ENCODE data around the gene PLXNB2.
A peak's percentile ranks its signal among the peaks of the same experiment; 100 is the strongest.
"Not testable (repeated sequence)": the region's sequence is repeated elsewhere in the genome, so short reads cannot be mapped to it uniquely, and the experiment has no call there.

Gene PLXNB2

DNA sequence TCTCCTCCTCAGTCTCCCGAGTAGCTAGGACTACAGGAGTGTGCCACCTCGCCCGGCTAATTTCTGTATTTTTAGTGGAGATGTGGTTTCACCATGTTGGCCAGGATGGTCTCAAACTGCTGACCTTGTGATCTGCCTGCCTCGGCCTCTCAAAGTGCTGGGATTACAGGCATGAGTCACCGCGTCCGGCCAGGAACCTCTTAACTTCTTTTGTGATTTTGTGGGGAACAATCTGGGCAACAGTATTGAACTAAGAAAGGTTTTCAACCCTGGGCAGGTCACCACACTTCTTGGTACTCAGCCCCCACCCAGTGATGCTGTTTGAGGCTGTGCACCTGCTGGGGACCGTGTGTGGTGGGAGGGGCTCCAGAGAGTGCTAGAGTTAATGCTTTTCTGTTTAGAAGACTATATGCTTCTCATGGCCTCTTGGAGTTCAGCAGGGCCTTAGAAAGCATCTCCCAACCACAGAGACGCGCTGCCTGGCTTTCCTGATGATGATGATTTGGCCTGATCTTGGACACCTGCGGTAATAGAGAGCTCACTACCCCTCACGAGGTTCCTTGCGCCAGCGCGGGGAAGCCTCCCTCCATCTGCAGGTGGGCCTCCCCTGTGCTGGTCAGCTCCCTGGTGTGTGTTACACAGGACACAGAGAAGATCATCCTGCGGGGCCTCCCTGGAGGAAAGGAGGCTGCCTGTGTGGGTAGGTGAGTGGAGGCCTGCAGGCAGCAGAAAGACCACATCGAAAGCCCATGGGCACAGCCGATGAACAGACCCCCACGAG, 18.2 kb upstream of the PLXNB2 start (continued):
- TF ChIP-seq REST (tag by site-specific recombination; IDR thresholded peaks at IDR 0.05) (peak; percentile 78), TRIM28 (IDR thresholded peaks at IDR 0.05; ENCODE audit: borderline replicate concordance, low read length) (no peak)

DNA sequence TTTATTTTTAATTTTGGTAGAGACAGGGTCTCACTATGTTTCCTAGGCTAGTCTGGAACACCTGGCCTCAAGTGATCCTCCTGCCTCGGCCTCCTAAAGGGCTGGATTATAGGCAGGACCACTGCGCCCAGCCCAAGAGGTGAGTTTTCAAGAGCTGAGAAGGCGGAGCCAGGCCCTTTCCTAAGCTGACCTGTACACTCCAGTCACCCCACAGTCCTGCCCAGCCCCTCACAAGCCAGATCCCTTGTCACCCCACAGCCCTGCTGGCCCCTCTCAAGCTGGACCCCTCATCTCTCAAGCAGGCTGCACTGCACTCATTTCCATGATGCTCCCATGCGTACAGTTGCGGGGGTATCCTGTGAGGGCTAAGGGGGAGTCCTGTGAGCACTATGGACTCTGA, 16.5 kb upstream of the PLXNB2 start:
- no peaks in the 10 kb centered on the region for H3K36me3 ChIP-seq (ENCODE audit: control insufficient read depth in 2 of 2, insufficient read depth in 1 of 2, low read length in 2 of 2)
- no peaks in the 10 kb centered on the region for H3K9me3 ChIP-seq (ENCODE audit: control insufficient read depth, insufficient read depth, low read depth, low read length)
- TF ChIP-seq ZNF629 (tag by site-specific recombination; IDR thresholded peaks at IDR 0.05): no peak
- no peak overlapping the region for H3K4me3 ChIP-seq (ENCODE audit: low read depth, low read length)
- ChIA-PET POLR2A (interaction anchor here (0.9 to 1.7 kb wide), 3 partner anchors 16 to 30 kb away, joined by 4 to 8 read pairs (median 5); partner anchors contain the start of gene PLXNB2), CTCF (interaction anchor here (0.6 to 1.5 kb wide), 6 partner anchors 9 to 83 kb away, joined by 3 to 6 read pairs (median 3); partner anchors contain the start of gene HDAC10)
- H3K4me1 ChIP-seq (ENCODE audit: control insufficient read depth, insufficient read depth, low read length): no peaks in the 10 kb centered on the region
- no peak overlapping the region for H3K27ac ChIP-seq (ENCODE audit: extremely low read depth, low read depth, low read length)

DNA sequence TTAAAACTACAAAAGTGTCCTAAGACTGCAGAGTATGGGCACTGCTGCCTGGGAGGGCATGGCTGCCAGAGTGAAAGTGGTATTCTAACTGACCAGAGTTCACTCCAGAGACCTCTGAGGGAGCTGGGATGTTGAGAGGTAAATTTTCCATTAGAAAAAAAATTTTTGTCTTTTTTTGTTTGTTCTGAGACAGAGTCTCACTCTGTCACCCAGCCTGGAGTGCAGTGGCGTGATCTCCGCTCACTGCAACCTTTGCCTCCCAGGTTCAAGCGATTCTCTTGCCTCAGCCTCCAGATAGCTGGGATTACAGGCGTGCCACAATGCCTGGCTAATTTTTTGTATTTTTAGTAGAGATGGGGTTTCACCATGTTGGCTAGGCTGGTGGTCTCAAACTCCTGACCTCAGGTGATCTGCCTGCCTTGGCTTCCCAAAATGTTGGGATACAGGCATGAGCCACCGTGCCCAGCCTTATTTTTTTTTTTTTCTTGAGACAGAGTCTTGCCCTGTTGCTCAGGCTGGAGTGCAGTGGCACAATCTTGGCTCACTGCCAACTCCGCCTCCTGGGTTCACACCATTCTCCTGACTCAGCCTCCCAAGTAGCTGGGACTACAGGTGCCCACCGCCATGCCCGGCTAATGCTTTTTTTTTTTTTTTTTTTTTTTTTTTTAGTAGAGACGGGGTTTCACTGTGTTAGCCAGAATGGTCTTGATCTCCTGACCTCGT, 15.1 kb upstream of the PLXNB2 start:
- H3K4me1 ChIP-seq (ENCODE audit: control insufficient read depth, insufficient read depth, low read length); H3K9me3 ChIP-seq (ENCODE audit: control insufficient read depth, insufficient read depth, low read depth, low read length); H3K27ac ChIP-seq (ENCODE audit: extremely low read depth, low read depth, low read length); H3K36me3 ChIP-seq (ENCODE audit: control insufficient read depth in 2 of 2, insufficient read depth in 1 of 2, low read length in 2 of 2); H3K4me3 ChIP-seq (ENCODE audit: low read depth, low read length): not testable (repeated sequence)
- CTCF ChIA-PET: interaction anchor here (0.8 to 1.5 kb wide), 4 partner anchors 11 to 81 kb away, joined by 4 to 6 read pairs (median 6); no protein-coding TSS in a partner anchor
- TF ChIP-seq, protein P1, sequence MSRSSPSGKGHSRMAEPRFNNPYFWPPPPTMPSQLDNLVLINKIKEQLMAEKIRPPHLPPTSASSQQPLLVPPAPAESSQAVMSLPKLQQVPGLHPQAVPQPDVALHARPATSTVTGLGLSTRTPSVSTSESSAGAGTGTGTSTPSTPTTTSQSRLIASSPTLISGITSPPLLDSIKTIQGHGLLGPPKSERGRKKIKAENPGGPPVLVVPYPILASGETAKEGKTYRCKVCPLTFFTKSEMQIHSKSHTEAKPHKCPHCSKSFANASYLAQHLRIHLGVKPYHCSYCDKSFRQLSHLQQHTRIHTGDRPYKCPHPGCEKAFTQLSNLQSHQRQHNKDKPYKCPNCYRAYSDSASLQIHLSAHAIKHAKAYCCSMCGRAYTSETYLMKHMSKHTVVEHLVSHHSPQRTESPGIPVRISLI (tag by site-specific recombination; IDR thresholded peaks at IDR 0.05): peak; percentile 83
- 0 out of 2 replicates have a peak, but pooled peaks have one; percentile 16 for TF ChIP-seq ZBTB17 (tag by site-specific recombination; IDR thresholded peaks at IDR 0.05)
- peak; percentile 84 for TF ChIP-seq SCRT1 (tag by site-specific recombination; IDR thresholded peaks at IDR 0.05; ENCODE audit: borderline replicate concordance)
- TF ChIP-seq ZNF18 (tag by site-specific recombination; IDR thresholded peaks at IDR 0.05): peak; percentile 97
- peak; percentile 80 for TF ChIP-seq SCRT2 (tag by site-specific recombination; IDR thresholded peaks at IDR 0.05)
- TF ChIP-seq ZNF335 (tag by site-specific recombination; conservative IDR thresholded peaks at IDR 0.05): 0 out of 2 replicates have a peak, but pooled peaks have one; percentile 22
- peak; percentile 57; the same call in 1 of the 2 replicates for TF ChIP-seq ZNF37A (tag by site-specific recombination; IDR thresholded peaks at IDR 0.05)
- 0 out of 2 replicates have a peak, but pooled peaks have one; percentile 38 for TF ChIP-seq ZNF624 (tag by site-specific recombination; IDR thresholded peaks at IDR 0.05)
- 0 out of 2 replicates have a peak, but pooled peaks have one; percentile 22 for TF ChIP-seq KLF16 (tag by site-specific recombination; IDR thresholded peaks at IDR 0.05)
- 0 out of 2 replicates have a peak, but pooled peaks have one; percentile 16 for TF ChIP-seq PATZ1 (tag by site-specific recombination; IDR thresholded peaks at IDR 0.05)
- peak; percentile 33; the same call in 1 of the 2 replicates for TF ChIP-seq BCL6B (tag by site-specific recombination; IDR thresholded peaks at IDR 0.05)
- peak; percentile 23; the same call in 1 of the 2 replicates for TF ChIP-seq ZNF112 (tag by site-specific recombination; IDR thresholded peaks at IDR 0.05)
- POLR2A ChIA-PET: interaction anchor here (1.7 to 3.5 kb wide), 2 partner anchors 16 to 18 kb away, joined by 5 to 15 read pairs; partner anchors contain the start of gene PLXNB2

Measured in HEK293 (cell line).